H1 (cell line): ENCODE data around the gene CCT5. TPM values are rescaled to one million over a fixed set of nuclear protein-coding genes. Genes with fewer than 3 reads are reported as not detected.

Experiments used
- CTCF ChIA-PET: fragments of 300-600 bp; sonication (Branson Sonifier 250); formaldehyde crosslinking; loops from one replicate; lab custom pipeline; 2021; ENCODE audit not compliant: partially characterized antibody; lab: Charles Lee
- POLR2A ChIA-PET: fragments of 300-600 bp; sonication (Branson Sonifier 250); formaldehyde crosslinking; loops from one replicate; lab custom pipeline; 2021; ENCODE audit warnings: inconsistent platforms; ENCODE audit not compliant: partially characterized antibody; lab: Charles Lee
- DNase-seq, 2 experiments: peaks; one replicate each; pipeline versions ENCODE4 v3.0.0 to v3.0.0-alpha.2; 2010 to 2022; ENCODE audit warnings: low spot score in 2 of 2, low read depth in 1 of 2, mixed read lengths in 1 of 2
- FAIRE-seq: peaks from 2 replicates; lab custom pipeline; 2011; peaks lifted over from hg19 to GRCh38; lab: Jason Lieb, UNC
- H2AFZ ChIP-seq: 2 replicates; pipeline ENCODE4 v1.8.1; 2012; ENCODE audit warnings: low read length, inconsistent platforms
- H2AK5ac ChIP-seq: 2 replicates; pipeline ENCODE4 v1.6.1; 2013; ENCODE audit warnings: low read depth, low read length
- H2BK120ac ChIP-seq: replicated peaks from 2 replicates; pipeline ENCODE3; 2013; ENCODE audit warnings: low read depth, low read length, inconsistent platforms
- H2BK12ac ChIP-seq: 2 replicates; pipeline ENCODE4 v1.6.1; 2013; ENCODE audit warnings: low read depth, low read length
- H2BK15ac ChIP-seq: 2 replicates; pipeline ENCODE4 v1.6.1; 2013; ENCODE audit warnings: low read length
- H2BK20ac ChIP-seq: 2 replicates; pipeline ENCODE4 v1.6.1; 2013; ENCODE audit warnings: low read length
- H2BK5ac ChIP-seq: 2 replicates; pipeline ENCODE4 v1.6.1; 2013; ENCODE audit warnings: low read depth, low read length
- H3K14ac ChIP-seq: 2 replicates; pipeline ENCODE4 v1.6.1; 2013; ENCODE audit warnings: inconsistent platforms; ENCODE audit not compliant: insufficient read length
- H3K18ac ChIP-seq: 2 replicates; pipeline ENCODE4 v1.6.1; 2013; ENCODE audit warnings: low read length; ENCODE audit errors: extremely low read depth
- H3K23ac ChIP-seq: 2 replicates; pipeline ENCODE4 v1.6.1; 2013; ENCODE audit warnings: inconsistent platforms; ENCODE audit not compliant: insufficient read length
- H3K23me2 ChIP-seq: 2 replicates; pipeline ENCODE4 v1.6.1; 2013; ENCODE audit warnings: low read depth, low read length
- H3K27ac ChIP-seq: 2 replicates; pipeline ENCODE4 v1.6.1; 2011; ENCODE audit warnings: low read depth, low read length, inconsistent platforms
- H3K27me3 ChIP-seq, 4 experiments: replicated peaks in 1 of 4; 1 replicate in 1 of 4; 2 replicates in 3 of 4; pipeline versions ENCODE4 v1.6.1 to v1.8.1; 2011 to 2013; ENCODE audit warnings: low read length in 3 of 4, mild to moderate bottlenecking in 3 of 4, inconsistent platforms in 2 of 4, mixed read lengths in 2 of 4, moderate library complexity in 1 of 4; ENCODE audit not compliant: control insufficient read depth in 3 of 4, insufficient read depth in 3 of 4; ENCODE audit errors: extremely low read depth in 1 of 4
- H3K36me3 ChIP-seq, 4 experiments: 2 replicates each; pipeline versions ENCODE4 v1.6.1 to v1.8.1; 2011 to 2013; ENCODE audit warnings: mild to moderate bottlenecking in 4 of 4, low read length in 3 of 4, moderate library complexity in 2 of 4, control low read depth in 1 of 4, inconsistent platforms in 1 of 4; ENCODE audit not compliant: insufficient read depth in 4 of 4, control insufficient read depth in 2 of 4
- H3K4ac ChIP-seq: replicated peaks from 2 replicates; pipeline ENCODE3; 2013; ENCODE audit warnings: low read length, low read depth, mixed read lengths, inconsistent platforms; ENCODE audit not compliant: insufficient read length
- H3K4me1 ChIP-seq, 4 experiments: replicated peaks in 1 of 4; 1 replicate in 1 of 4; 2 replicates in 3 of 4; pipeline versions ENCODE4 v1.6.1 to v1.8.1; 2011 to 2013; ENCODE audit warnings: low read length in 3 of 4, inconsistent platforms in 2 of 4, mixed read lengths in 1 of 4; ENCODE audit not compliant: insufficient read depth in 4 of 4, control insufficient read depth in 3 of 4
- H3K4me2 ChIP-seq, 2 experiments: 2 replicates each; pipeline versions ENCODE4 v1.6.1 to v1.8.1; 2011 to 2013; ENCODE audit warnings: low read depth in 2 of 2, low read length in 2 of 2, control low read depth in 1 of 2, inconsistent platforms in 1 of 2, mild to moderate bottlenecking in 1 of 2; ENCODE audit not compliant: insufficient read depth in 1 of 2
- H3K4me3 ChIP-seq, 4 experiments: fragments of 200-600, 300-600 bp in 1 of 4; sonication (generic), shearing (Covaris generic), sonication (Bioruptor Twin) in 1 of 4; 2 replicates each; pipeline versions ENCODE4 v1.5.1 to v1.8.1; 2011 to 2016; ENCODE audit warnings: low read length in 4 of 4, low read depth in 3 of 4, control low read depth in 2 of 4, inconsistent platforms in 2 of 4, mild to moderate bottlenecking in 2 of 4, mixed read lengths in 1 of 4, moderate library complexity in 1 of 4; ENCODE audit not compliant: insufficient read depth in 2 of 4; ENCODE audit errors: extremely low read depth in 1 of 4
- H3K56ac ChIP-seq: replicated peaks from 2 replicates; pipeline ENCODE3; 2013; ENCODE audit warnings: low read depth, mild to moderate bottlenecking, mixed read lengths, low read length, inconsistent platforms; ENCODE audit not compliant: insufficient read length
- H3K79me1 ChIP-seq: 2 replicates; pipeline ENCODE4 v1.6.1; 2013; ENCODE audit warnings: low read depth, low read length, control low read depth
- H3K79me2 ChIP-seq, 2 experiments: 2 replicates each; pipeline versions ENCODE4 v1.6.1 to v1.8.1; 2012 to 2013; ENCODE audit warnings: low read length in 2 of 2, mild to moderate bottlenecking in 2 of 2, inconsistent platforms in 1 of 2; ENCODE audit not compliant: insufficient read depth in 2 of 2, control insufficient read depth in 1 of 2
- H3K9ac ChIP-seq, 4 experiments: replicated peaks in 1 of 4; 1 replicate in 1 of 4; 2 replicates in 3 of 4; pipeline versions ENCODE4 v1.6.1 to v1.8.1; 2011 to 2013; ENCODE audit warnings: low read depth in 3 of 4, low read length in 3 of 4, control low read depth in 2 of 4, mild to moderate bottlenecking in 2 of 4, moderate library complexity in 2 of 4, inconsistent platforms in 1 of 4; ENCODE audit errors: extremely low read depth in 1 of 4
- H3K9me3 ChIP-seq, 2 experiments: 2 replicates each; pipeline versions ENCODE4 v1.6.1 to v1.8.1; 2012 to 2013; ENCODE audit warnings: mild to moderate bottlenecking in 2 of 2, moderate library complexity in 2 of 2, control low read depth in 1 of 2, inconsistent platforms in 1 of 2, low read depth in 1 of 2, low read length in 1 of 2, mixed read lengths in 1 of 2; ENCODE audit not compliant: insufficient read depth in 2 of 2
- H4K20me1 ChIP-seq, 2 experiments: replicated peaks in 1 of 2; 2 replicates each; pipeline versions ENCODE3 to v1.8.1; 2011 to 2013; ENCODE audit warnings: inconsistent platforms in 2 of 2, low read length in 2 of 2, mild to moderate bottlenecking in 1 of 2; ENCODE audit not compliant: insufficient read depth in 2 of 2, control insufficient read depth in 1 of 2
- H4K5ac ChIP-seq: 2 replicates; pipeline ENCODE4 v1.6.1; 2013; ENCODE audit warnings: low read length, low read depth, mixed read lengths, inconsistent platforms; ENCODE audit not compliant: insufficient read length
- H4K8ac ChIP-seq: 2 replicates; pipeline ENCODE4 v1.8.0; 2013; ENCODE audit warnings: mild to moderate bottlenecking, moderate library complexity, low read length, inconsistent platforms; ENCODE audit not compliant: insufficient read depth; ENCODE audit errors: extremely low read depth
- H4K91ac ChIP-seq: replicated peaks from 2 replicates; pipeline ENCODE3; 2013; ENCODE audit warnings: low read length, mixed read lengths, inconsistent platforms; ENCODE audit not compliant: insufficient read length
- ATF2 ChIP-seq: IDR thresholded peaks from 2 replicates; pipeline ENCODE4 v1.6.1; 2012; ENCODE audit warnings: low read length, inconsistent platforms
- CBX8 ChIP-seq: fragments of 300-800, 300-1000 bp; sonication (generic); IDR thresholded peaks from 2 replicates; pipeline ENCODE4 v1.7.1; 2016; ENCODE audit warnings: low read depth, low read length, borderline replicate concordance
- CHD1 ChIP-seq: IDR thresholded peaks from 2 replicates; pipeline ENCODE4 v1.6.1; 2012; ENCODE audit warnings: low read depth, low read length, improper control_type of control experiment
- GTF2F1 ChIP-seq: IDR thresholded peaks from 2 replicates; pipeline ENCODE4 v1.6.1; 2012; ENCODE audit warnings: low read depth, low read length, improper control_type of control experiment, borderline replicate concordance
- POLR2AphosphoS5 ChIP-seq: IDR thresholded peaks from 2 replicates; pipeline ENCODE4 v1.6.1; 2011; ENCODE audit warnings: low read depth, low read length
- POU5F1 ChIP-seq: IDR thresholded peaks from 2 replicates; pipeline ENCODE4 v1.6.1; 2011; ENCODE audit warnings: low read depth, mild to moderate bottlenecking, low read length, moderate library complexity
- RBBP5 ChIP-seq: IDR thresholded peaks from 2 replicates; pipeline ENCODE4 v1.7.1; 2012; ENCODE audit warnings: low read depth, mild to moderate bottlenecking, inconsistent platforms, low read length, moderate library complexity, borderline replicate concordance
- RNF2 ChIP-seq: fragments of 200-900, 300-1000 bp; sonication (generic); IDR thresholded peaks from 2 replicates; pipeline ENCODE4 v1.7.1; 2016; ENCODE audit warnings: borderline replicate concordance, low read depth, mild to moderate bottlenecking, antibody characterized with exemption, low read length; ENCODE audit not compliant: poor library complexity, severe bottlenecking; ENCODE audit errors: missing control alignments
- SIRT6 ChIP-seq: IDR thresholded peaks from one replicate; pipeline ENCODE4 v1.7.1; 2012; ENCODE audit warnings: low read length, inconsistent platforms
- SIX5 ChIP-seq: IDR thresholded peaks from 2 replicates; pipeline ENCODE4 v1.6.1; 2011; ENCODE audit warnings: mild to moderate bottlenecking, low read depth, low read length
- SP1 ChIP-seq: IDR thresholded peaks from 2 replicates; pipeline ENCODE4 v1.6.1; 2011; ENCODE audit warnings: low read depth, low read length
- TEAD4 ChIP-seq: IDR thresholded peaks from 2 replicates; pipeline ENCODE4 v1.6.1; 2012; ENCODE audit warnings: low read depth, low read length, inconsistent platforms, mixed read lengths
- WGBS, 2 experiments: shearing (Covaris generic) in 1 of 2; methylation state at CpG; one replicate each; pipeline versions ENCODE4 v1.1.6 to v1.1.7; 2013 to 2015; ENCODE audit warnings: low lambda C conversion rate in 2 of 2, mixed read lengths in 2 of 2, inconsistent platforms in 1 of 2, low coverage in 1 of 2, missing lambda C conversion rate in 1 of 2; ENCODE audit not compliant: insufficient replicate concordance in 2 of 2, insufficient coverage in 1 of 2, insufficient read length in 1 of 2; ENCODE audit errors: extremely low coverage in 1 of 2, missing lambda C conversion rate in 1 of 2; 5-methylcytosine and 5-hydroxymethylcytosine counted together
- polyA plus RNA-seq, 7 experiments: library from polyadenylated mRNA; depleted of rRNA in 3 of 7; stranded (reverse) in 5 of 7; unstranded in 2 of 7; fragments of >200 nt in 5 of 7; fragments of 200-250 nt in 2 of 7; gene quantifications; 1 replicate in 5 of 7; 2 replicates in 1 of 7; 4 replicates in 1 of 7; pipeline versions ENCODE4 v1.2.1 to v1.2.3, GENCODE V29; 2011 to 2013; ENCODE audit warnings: missing spikeins in 2 of 7, mixed read lengths in 2 of 7
- total RNA-seq: library from RNA; stranded (reverse); fragmentation: NEBNext Ultra II Directional; extraction: Animal tissue kit (Norgen Biotek cat#: 25700); gene quantifications from 2 replicates; pipeline ENCODE4 v1.2.1, GENCODE V29; 2021

CCT5 gene
- total and polyA plus RNA-seq, 2 of the 8 experiments (the other 6 are each of a cell fraction or from before 2014, with no cell fraction given), result 425 to 549 TPM

- Histone ChIP-seq H3K9me3 (no peaks in the 10 kb centered on the region), H2AFZ (no peak overlapping the region), H3K79me2 (no peaks in the 10 kb centered on the region), H3K18ac (no peak overlapping the region), H2BK120ac (no peak overlapping the region), H4K8ac (no peak overlapping the region), H3K4me3 (no peak overlapping the region), H3K56ac (no peak overlapping the region), H3K36me3 (no peaks in the 10 kb centered on the region; a peak in 1 of 8 replicates), H3K4me2 (no peak overlapping the region), H3K23me2 (no peaks in the 10 kb centered on the region), H3K9ac (no peak overlapping the region), H2BK20ac (no peak overlapping the region), H3K4ac (no peak overlapping the region), H3K27me3 (no peaks in the 10 kb centered on the region), H2BK12ac (no peak overlapping the region), H3K4me1 (peaks cover 0 to 4% (median 0%) of the 10 kb centered on the region in 4 experiments; a peak in 1 of 7 replicates), H3K27ac (no peak overlapping the region), H2BK15ac (no peak overlapping the region), H3K79me1 (no peaks in the 10 kb centered on the region), H2BK5ac (no peak overlapping the region), H2AK5ac (no peak overlapping the region), H4K20me1 (no peaks in the 10 kb centered on the region), H4K91ac (no peak overlapping the region), H4K5ac (no peak overlapping the region), H3K23ac (no peak overlapping the region), H3K14ac (no peak overlapping the region)
- FAIRE-seq (no peak), DNase-seq (no peak)
- WGBS, 2 experiments, result 92% methylated on average over 10 of the region's 10 CpGs; no CpG with 5 or more reads in 1 of the 2 experiments
- ChIA-PET CTCF (interaction anchor here (1.0 to 1.5 kb wide), 6 partner anchors 14 to 135 kb away, joined by 3 to 5 read pairs (median 4); no protein-coding TSS in a partner anchor), POLR2A (interaction anchor here (0.9 to 1.2 kb wide), 3 partner anchors 31 to 63 kb away, joined by 3 read pairs; partner anchors contain the start of gene MARCHF6)
- TF ChIP-seq POU5F1 (no peak), CHD1 (no peak), CBX8 (no peak), TEAD4 (no peak), SP1 (no peak), POLR2AphosphoS5 (no peak), SIX5 (no peak), GTF2F1 (no peak), ATF2 (no peak), RNF2 (no peak), SIRT6 (no peak), RBBP5 (no peak)
These were observed 39.9 kb downstream of the CCT5 start for GRCh38 chr5:10289991-10290390.
